EH (cell line): ENCODE data around the gene CBR4.
"Not testable (repeated sequence)": the region's sequence is repeated elsewhere in the genome, so short reads cannot be mapped to it uniquely, and the experiment has no call there.

Experiments
- DNase-seq: peaks from one replicate; pipeline ENCODE4 v3.0.0-alpha.2; 2015; ENCODE audit warnings: low read depth

The CBR4 gene

DNA sequence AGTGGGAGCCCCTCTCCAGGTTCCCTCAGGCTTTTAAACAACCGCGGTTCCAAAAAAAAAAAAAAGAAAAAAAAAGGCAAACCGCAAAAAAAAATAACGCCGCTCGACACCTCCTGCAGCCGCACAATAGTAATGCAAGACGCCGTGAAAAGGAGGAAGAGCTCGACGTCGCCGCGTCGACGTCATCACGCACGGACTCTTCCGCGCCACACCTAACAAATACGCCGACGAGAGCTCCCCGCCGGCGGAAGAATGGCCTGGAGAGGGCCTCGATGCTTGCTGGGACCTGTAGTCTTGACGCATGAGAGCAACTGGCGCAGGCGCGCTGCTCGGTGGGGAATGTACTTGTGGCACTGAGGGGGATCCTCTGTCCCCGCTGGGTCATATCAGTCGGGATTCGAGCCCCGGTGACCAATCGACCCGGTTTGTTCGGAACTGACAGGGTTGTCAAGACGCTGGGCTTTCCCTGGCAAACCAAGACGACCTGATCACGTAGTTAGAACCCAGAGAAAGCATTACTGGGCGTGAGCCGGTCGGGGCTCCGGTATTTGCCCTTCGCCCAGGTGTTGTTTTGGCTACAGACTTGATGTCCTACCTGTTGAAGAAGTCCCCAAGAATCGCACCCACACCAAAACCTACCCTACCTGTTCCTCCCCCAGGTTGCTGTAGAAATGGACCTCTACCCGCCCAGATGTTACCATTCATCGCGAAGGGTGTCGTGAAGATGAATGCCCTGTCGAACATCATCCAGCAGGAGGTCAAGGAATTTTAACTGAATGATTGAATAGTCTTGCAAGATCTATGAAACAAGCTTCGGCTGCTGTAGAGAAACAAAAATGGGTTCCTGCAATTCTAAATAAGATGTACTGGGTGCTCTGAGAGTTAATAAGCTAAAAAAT, at the start of gene CBR4:
TSS of gene CBR4 (minus strand) at position 131 of the 899 bp plus-strand sequence. CDS start 166 bp downstream, outside the sequence.
- DNase-seq = peak; percentile 99

DNA sequence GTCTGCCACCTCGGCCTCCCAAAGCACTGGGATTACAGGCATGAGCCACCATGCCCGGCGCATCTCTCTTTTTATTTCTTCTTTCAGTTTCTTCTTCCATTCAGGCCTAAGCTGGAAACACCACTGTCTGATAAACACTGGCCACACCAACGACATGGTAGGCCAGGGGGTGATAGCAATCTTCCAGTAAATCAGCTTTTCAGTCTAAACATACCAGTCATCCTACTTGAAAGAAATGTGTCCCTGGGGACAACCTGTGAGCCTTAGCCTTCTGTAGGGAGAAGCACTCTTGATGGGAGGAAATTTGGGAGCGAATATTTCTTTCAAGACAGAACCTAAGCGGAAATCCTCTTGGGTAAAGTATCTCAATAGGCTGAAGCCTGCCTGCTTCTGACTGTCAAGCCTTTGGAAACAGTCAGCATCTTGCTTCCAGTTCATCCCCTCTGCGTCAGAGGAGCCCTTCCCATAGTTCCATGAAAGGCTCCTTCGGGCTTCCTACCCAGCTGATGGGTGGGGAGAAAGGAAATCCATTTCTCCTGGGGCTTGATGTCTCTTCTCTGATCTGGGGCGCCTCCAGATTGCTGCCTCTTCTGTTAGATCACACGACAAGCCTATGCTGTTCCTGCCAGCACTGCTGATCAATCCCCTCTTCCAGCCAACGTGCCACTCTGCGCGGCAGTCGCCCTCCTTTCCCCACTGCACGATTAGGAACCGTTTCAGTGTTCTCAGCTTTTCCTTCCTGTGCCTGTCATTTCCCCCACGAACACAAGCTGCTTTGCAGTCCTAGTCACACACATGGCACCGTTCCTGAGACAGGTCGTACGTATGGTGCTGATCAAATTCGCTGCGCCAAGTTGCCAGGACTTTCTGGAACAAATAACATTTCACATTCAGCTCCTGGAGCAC, 49.5 kb upstream of the CBR4 start:
- peak; percentile 48 for DNase-seq

DNA sequence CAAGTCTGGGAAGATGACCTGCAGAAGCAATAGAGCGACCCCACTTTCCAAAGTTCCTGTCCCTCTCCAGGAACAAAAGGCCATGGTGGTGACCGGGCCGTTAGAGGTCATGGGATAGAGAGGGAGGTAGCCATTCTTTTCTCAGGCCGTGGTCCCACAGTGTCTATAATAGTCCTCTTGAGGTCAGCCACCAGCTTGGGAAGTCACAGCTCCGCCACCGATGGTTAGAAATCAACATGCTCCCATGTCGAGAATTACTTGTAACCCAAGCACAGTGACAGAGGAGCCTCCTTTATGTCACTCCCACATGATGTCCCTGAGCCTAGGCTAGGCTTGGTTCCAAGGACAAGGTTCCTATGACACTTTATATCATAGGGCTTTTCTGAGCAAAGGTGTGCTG, 48.3 kb upstream of the CBR4 start:
- DNase-seq = no peak

DNA sequence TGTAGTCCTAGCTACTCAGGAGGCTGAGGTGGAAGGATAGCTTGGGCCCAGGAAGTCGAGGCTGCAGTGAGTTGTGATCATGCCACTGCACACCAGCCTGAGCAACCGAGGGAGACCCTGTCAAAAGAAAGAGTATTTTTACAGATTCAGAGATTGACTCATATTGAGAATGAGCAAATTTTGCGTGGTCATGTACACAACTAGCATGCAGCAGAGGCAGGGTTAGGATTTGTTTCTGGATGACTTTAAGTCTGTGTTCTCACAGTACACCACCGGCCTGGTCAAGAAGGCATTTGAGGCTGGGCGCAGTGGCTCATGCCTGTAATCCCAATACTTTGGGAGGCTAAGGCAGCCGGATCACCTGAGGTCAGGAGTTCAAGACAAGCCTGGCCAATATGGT, 44.8 kb upstream of the CBR4 start:
- no peak for DNase-seq

DNA sequence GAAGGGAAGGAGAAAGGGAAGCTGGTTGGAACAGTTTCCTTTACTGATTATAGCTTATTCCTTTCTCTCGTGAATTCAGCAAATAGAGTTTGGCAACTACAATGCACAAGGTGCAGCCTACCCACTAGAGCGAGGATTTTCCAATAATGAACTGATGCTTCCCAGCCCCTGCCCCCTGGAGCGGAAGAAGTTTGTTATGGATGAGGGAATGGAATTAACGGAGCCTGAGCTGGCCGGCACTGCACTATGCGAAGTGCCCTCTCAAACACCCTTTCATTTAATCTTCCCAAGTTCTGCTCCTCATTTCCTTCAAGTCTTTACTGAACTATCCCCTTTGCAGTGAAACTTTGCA, 42.5 kb upstream of the CBR4 start:
- no peak for DNase-seq

DNA sequence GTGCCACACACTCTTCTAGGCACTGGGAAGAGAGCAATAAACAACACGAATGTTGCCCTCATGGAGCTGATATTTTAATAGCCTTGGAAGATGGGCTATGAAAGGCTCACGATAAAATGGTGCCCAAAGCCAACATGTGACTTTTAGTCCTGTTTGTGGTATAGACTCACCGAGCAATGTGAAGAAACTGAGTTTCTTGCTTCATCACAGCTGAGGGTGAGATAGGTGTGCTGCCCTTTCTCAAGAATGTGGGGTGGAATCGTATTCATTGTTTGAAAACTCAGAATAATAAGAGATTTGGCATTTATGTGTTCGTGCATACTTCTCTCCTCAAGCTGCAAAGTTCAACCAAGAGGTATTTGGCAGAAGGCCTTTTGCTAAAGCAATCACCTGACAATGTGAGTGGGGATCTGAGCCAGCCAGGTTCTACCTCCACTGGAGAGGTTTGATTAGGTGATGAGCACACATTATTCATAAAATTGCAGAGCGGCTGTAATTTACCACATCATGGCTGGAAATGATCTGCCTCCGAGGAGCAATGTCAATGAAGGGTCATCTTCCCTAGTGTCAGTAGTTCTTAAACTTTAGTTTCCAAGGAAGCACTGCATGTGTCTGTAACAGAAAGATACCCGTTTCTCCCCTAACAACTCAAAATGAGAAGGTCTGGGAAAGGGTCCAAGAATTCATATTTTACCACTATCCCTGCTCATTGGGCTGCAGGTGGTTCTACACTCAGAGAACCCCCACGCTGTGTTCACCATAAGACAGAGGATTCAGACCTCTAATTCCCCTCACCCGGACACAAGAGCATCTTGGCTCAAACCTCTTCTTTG, 41.9 kb upstream of the CBR4 start:
- no peak for DNase-seq

DNA sequence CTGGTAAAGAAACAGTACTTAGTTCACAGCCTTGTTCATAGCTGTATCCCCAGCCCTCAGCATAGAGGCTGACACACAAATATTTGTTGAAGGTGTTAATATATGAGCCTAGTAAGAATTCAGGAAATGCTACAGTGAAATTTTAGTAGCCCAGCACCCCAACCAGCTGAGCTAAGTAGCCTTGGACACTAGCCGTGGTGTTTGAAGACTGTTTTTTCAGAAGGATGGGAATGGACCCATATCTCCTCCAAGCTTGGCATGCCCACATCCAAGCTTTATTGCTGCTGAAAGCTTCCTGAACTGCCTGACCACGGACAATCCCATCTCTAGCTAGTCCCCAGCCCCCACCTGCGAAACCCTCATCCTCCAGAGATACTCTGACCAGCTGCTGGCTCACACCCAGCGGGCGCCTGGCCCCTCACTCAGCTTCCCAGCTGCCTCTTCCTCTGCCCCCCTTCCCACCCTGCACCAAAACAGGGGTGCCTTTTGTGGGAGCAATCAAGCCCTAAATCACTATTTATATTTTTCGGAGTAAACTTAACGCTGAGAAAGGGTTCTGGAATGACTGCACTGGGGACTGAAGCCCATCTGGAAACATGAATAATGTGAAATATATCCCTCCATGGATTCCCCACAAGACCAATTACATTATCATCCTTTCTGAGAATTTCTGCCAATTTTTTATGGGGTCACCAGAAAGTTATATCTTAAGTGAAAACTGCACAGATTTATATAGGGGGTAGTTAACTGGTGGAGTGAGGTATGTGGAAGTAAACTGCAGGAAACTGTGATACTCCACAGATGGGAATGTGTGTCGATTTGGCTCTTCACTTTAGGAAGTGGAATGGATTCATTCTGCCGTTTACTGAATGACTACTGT, 41.1 kb upstream of the CBR4 start:
- no peak for DNase-seq

DNA sequence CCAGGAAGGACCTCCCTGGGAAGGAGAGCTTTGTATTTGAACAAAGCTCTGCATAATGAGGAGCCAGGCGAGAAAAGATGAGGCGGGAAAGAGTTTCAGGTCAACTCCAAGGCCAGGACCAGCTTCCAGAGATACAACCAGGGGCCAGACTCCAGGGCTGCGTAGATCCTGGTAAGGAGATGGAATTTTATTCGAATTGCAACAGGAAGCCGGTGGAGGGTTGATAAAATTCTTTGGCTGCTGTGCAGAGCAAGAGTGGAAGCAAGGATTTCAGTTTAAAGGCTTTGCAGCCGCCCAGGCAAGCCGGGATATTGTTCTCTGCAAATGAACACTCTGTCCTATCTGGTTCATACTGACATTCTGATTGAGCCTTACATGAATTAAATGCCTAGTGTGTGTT, 40.2 kb upstream of the CBR4 start:
- no peak for DNase-seq

DNA sequence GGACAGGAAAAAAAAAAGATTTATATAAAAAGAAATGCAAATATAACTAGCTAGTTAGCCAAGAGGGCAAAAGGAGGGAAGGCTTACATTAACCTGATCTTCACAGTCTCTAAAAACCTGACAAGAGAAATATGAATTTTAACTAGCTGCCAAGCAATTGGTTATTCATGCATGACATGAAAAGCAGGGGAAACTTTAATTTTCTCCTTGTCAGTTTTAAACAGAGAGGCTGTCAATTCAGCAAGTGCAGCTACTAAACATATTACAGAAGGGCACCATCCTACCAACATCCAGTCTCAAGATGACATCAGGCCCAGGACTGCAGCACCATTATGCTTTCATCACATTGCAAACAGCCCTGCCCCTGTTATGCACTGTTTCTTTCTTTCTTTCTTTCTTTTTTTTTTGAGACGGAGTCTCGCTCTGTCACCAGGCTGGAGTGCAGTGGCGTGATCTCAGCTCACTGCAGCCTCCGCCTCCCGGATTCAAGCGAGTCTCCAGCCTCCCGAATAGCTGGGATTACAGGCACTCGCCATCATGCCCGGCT, 38.9 kb upstream of the CBR4 start:
- DNase-seq = no peak

DNA sequence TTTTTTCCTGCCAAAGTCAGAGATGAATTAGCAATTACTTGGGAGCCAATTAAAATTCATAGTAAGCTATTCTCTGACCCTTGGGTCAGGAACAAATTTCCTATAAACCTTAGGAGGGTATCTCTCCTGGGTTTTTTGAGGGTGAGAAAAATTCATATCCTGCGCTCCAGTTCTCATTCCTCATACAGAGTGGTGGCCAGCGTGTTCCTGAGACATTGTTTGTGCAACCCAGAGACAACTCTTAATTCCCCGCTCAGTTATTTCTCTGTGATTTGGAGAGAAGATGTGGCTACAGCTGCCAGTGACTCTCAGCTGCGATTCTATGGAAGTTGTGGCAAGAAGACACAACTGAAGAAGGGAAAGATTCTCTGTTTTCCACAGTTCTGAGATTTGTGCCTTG, 37.9 kb upstream of the CBR4 start:
- DNase-seq = no peak

DNA sequence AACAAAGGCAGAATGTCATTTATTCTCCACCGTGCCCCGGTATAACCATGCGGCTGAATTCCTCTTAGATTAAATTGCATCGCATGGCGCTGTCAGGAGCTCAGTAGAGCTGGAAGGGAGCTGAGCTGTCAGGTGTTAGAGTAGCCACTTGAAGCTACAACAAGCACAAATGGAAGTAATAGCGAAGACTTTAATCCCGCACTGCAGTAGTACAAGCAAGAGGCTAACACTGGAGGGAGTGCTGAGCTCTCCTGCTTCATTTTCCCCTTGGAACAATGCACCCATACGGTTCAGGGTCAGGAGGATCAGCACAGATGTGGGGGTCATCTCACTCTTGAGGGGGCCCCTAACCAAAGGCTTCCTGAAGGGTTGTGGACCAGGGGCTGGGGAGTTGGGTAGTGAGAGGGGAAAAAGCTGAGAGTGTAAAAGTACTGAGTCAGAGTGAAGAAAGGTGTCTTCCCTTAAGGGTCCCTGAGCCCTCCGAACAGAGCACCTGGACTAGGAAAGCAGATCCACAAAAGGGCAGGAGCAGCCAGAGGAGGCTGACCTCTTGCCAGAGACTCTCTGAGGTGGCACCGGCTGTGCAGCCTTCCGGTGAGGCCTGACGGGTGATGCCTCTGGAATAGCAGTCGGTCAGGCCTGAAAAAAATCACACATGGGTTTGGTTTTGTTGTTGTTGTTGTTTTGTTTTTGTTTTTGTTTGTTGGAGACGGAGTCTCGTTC, 36.0 kb upstream of the CBR4 start:
- no peak for DNase-seq

DNA sequence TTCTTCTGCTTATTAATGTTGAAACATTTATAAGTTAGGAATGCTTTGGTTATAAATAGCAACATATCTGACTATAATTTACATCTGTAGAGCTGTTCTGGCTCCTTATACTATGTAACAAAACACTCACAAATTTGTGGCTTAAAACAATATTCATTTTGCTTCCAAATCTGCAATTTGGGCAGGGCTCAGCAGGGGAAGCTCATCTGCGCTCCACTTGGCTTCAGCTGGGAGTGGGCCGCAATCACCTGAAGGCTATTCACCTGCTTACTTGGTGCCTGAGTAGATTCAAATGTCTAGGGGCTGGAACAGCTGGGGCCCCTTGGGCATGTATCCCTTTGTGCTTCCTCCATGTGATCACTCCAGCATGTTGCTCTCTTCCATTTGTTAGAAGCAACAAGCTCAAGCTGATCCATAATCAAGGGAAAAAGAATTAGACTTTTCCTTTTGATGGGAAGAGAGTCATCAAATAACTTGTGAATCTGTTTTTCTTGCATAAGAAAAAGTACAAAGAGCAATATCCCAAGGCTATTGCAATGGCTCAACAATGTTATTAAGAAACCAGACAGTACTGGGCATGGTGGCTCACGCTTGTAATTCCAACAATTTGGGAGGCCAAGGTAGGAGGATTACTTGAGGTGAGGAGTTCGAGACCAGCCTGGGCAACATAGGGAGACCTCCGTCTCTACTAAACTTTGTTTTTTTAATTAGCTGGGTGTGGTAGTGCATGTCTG, 34.8 kb upstream of the CBR4 start:
- DNase-seq = no peak

DNA sequence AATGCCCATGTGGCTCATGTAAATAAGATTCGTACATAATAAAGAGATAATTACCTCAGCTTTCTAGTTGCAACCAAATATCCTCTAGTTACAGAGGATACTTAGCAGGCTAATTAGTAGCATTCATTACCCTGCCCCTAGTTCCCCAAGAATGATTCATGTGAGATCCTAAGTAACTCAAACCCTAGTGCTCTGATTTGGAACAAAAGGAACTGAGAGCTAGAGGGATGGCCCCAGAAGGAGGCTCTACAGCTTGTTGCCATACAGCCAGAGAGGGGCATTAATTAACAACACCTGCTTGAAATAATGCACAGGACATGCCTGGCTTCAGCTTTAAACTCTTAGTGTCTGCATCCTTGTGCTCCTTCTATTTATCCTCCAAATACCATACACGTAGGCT, 32.6 kb upstream of the CBR4 start:
- DNase-seq = no peak

DNA sequence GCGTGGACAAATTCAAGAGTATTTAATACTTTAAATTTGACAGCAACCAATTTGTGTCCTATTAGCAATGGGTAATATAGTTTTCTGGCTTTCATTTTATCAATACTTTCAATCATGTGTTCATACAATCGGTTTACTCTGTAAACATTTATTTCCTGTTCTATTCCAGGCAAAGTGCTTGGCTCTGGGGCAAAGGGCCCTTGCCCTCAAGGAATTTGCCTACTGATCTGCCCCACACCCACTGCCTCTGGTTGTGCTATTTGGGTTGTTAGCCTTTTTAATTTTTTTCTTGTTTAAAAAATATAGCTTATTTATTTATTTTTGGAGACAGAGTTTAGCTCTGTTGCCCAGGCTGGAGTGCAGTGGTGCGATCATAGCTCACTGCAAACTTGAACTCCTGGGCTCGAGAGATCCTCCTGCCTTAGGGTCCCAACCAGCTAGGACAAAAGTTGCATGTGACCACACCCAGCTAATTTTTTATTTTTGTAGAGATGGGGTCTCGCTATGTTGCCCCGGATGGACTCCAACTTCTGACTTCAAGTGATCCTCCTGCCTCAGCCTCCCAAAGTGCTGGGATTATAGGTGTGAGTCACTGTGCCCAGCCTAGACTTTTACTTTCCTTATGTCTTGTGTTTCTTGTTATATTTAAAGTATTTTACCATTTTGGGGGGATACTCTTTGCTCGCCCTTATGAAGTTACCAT, 30.7 kb upstream of the CBR4 start:
- DNase-seq = no peak

DNA sequence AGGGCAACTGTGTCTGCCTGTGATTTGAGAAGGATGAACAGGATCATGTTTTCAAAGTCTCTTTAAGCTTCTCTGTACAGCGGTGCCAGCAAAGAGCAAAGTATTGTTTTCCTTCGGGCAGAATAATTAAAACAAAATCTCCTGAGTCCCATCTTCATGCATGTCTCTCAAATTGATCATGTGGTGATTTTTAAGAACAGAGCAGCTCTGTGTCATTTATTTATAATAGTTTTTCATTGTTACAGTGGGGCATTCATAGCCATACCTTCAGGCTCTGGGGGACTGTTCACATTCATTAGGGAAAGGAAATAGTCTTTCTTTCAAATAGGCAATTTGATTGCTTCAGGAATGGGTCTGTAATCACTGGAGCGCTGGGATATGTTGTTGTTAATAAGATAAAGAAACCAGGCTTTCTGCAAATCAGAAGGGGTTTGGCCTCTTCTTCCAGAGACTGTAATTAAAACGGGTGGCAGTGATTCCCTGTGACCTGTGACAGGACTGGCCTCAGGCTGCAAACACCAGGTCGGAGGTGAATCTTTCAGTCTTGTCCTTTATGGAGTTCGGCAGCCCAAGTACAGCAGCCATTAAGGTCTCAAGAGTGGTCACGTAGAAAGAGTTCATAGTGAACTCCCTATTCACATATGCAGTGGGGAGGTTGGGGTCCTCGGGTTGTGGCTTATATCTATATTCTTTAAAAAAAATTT, 29.3 kb upstream of the CBR4 start:
- no peak for DNase-seq

DNA sequence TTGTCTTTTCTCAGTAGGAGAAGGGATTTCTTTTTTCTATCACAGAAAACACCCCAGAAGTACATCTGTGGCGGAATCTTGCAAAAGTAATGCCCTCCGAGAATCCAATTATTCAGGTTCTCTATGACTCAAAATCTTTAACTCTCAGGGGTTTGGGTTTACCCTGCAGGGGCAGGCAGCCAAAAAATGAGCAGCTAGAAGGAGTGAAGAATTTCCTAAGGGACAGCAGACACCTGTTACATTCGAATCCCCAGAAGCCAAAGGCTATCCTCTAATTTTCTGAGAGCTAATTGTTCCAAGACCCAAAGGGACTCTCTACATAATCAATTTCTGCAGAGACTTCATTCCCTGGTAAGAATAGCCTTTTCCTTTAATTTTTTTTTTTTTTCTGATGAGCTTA, 27.5 kb upstream of the CBR4 start:
- DNase-seq = no peak

DNA sequence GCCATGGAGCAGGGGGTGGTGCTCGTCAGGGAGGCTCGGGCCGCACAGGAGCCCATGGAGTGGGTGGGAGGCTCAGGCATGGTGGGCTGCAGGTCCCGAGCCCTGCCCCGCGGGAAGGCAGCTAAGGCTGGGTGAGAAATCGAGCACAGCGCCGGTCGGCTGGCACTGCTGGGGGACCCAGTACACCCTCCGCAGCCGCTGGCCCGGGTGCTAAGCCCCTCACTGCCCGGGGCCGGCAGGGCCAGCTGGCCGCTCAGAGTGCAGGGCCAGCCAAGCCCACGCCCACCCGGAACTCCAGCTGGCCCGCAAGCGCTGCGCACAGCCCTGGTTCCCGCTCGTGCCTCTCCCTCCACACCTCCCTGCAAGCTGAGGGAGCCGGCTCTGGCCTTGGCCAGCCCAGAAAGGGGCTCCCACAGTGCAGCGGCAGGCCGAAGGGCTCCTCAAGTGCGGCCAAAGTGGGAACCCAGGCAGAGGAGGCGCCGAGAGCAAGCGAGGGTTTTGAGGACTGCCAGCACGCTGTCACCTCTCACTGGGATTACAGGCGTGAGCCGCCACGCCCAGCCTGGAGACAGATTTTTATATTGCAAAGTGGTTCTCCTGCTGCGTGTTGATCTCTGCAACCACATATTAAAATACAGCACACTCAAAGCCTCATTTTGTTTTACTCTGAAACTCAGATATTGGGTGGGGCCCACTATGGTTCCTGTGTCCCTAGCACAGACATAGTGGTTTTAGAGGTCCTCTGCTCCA, 26.0 kb upstream of the CBR4 start:
- not testable (repeated sequence) for DNase-seq

DNA sequence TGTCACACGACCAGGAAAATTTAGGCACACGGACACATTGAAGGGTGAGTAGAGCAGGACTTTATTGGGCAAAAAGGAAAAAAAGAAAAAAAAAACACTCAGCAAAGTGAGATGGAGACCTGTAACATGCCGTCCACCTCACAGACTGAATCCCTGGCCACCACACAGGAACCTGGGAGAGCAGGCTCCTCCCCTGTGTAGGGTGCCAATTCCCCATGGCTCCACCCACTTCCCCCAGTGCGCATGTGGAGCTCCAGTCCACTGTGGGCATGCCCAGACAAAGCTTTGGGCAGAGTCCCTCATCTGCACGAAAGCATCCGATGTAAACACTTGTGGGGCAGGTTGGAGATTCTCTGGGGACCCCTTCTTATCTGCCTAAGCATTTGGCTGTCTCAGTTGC, 23.6 kb upstream of the CBR4 start:
- no peak for DNase-seq
